ENCODE data around the gene CDCA4. TPM values are rescaled to one million over a fixed set of nuclear protein-coding genes. Genes with fewer than 3 reads are reported as not detected.

CDCA4 gene
- total and polyA plus RNA-seq, 2 donors from 2014 or later, result 4.1 to 6.3 TPM

GRCh38 chr14:105059925-105060565 lies 39.2 kb upstream of the CDCA4 start:
- Histone ChIP-seq H3K4me1 (ENCODE audit: control insufficient read depth in 2 of 3, insufficient read depth in 2 of 3, low read depth in 1 of 3, low read length in 3 of 3) (peaks cover 0 to 13% (median 0%) of the 10 kb centered on the region in 3 donors), H3K36me3 (ENCODE audit: control insufficient read depth in 2 of 3, insufficient read depth in 3 of 3, low read length in 3 of 3) (no peaks in the 10 kb centered on the region), H3K4me3 (ENCODE audit: low read length in 3 of 3) (no peak overlapping the region), H3K27me3 (ENCODE audit: control insufficient read depth, insufficient read depth, low read length) (no peaks in the 10 kb centered on the region), H3K9ac (ENCODE audit: low read length in 3 of 3) (no peak overlapping the region), H3K9me3 (ENCODE audit: control insufficient read depth in 2 of 3, insufficient read depth in 1 of 3, low read length in 3 of 3) (no peaks in the 10 kb centered on the region), H3K27ac (ENCODE audit: low read depth in 2 of 2, low read length in 2 of 2) (no peak overlapping the region)
- DNase-seq, result peak in 2 of 5 donors; percentile 48 to 67
- intact Hi-C loops (cut with DNase I), result no loop called here
- TF ChIP-seq CTCF (IDR thresholded peaks at IDR 0.05; ENCODE audit: borderline replicate concordance, extremely low read depth, insufficient read depth), result no peak
- FAIRE-seq, result no peak

- FAIRE-seq (no peak), DNase-seq (peak in 2 of 5 donors; percentile 51 to 82)
- H3K27me3 ChIP-seq (ENCODE audit: control insufficient read depth, insufficient read depth, low read length), result no peaks in the 10 kb centered on the region
- H3K9ac ChIP-seq (ENCODE audit: low read length in 3 of 3), result no peak overlapping the region
- H3K4me1 ChIP-seq (ENCODE audit: control insufficient read depth in 2 of 3, insufficient read depth in 2 of 3, low read depth in 1 of 3, low read length in 3 of 3), result peaks cover 0 to 13% (median 0%) of the 10 kb centered on the region in 3 donors
- H3K36me3 ChIP-seq (ENCODE audit: control insufficient read depth in 2 of 3, insufficient read depth in 3 of 3, low read length in 3 of 3), result no peaks in the 10 kb centered on the region
- no peak overlapping the region for H3K4me3 ChIP-seq (ENCODE audit: low read length in 3 of 3)
- no peak for TF ChIP-seq CTCF (IDR thresholded peaks at IDR 0.05; ENCODE audit: borderline replicate concordance, extremely low read depth, insufficient read depth)
- H3K9me3 ChIP-seq (ENCODE audit: control insufficient read depth in 2 of 3, insufficient read depth in 1 of 3, low read length in 3 of 3), result no peaks in the 10 kb centered on the region
- intact Hi-C loops (cut with DNase I), result no loop called here
- no peak overlapping the region for H3K27ac ChIP-seq (ENCODE audit: low read depth in 2 of 2, low read length in 2 of 2)
Measured at GRCh38 chr14:105059035-105059924, 38.4 kb upstream of the CDCA4 start.

- no peak overlapping the region for H3K27ac ChIP-seq (ENCODE audit: low read depth in 2 of 2, low read length in 2 of 2)
- no peak for TF ChIP-seq CTCF (IDR thresholded peaks at IDR 0.05; ENCODE audit: borderline replicate concordance, extremely low read depth, insufficient read depth)
- no peak overlapping the region for H3K9ac ChIP-seq (ENCODE audit: low read length in 3 of 3)
- intact Hi-C loops (cut with DNase I), result no loop called here
- H3K4me1 ChIP-seq (ENCODE audit: control insufficient read depth in 2 of 3, insufficient read depth in 2 of 3, low read depth in 1 of 3, low read length in 3 of 3), result peaks cover 0 to 13% (median 0%) of the 10 kb centered on the region in 3 donors
- no peak overlapping the region for H3K4me3 ChIP-seq (ENCODE audit: low read length in 3 of 3)
- DNase-seq, result peak in 1 of 5 donors; percentile 77
- no peaks in the 10 kb centered on the region for H3K27me3 ChIP-seq (ENCODE audit: control insufficient read depth, insufficient read depth, low read length)
- no peak for FAIRE-seq
- no peaks in the 10 kb centered on the region for H3K36me3 ChIP-seq (ENCODE audit: control insufficient read depth in 2 of 3, insufficient read depth in 3 of 3, low read length in 3 of 3)
- no peaks in the 10 kb centered on the region for H3K9me3 ChIP-seq (ENCODE audit: control insufficient read depth in 2 of 3, insufficient read depth in 1 of 3, low read length in 3 of 3)
Measured at GRCh38 chr14:105058521-105059034, 37.7 kb upstream of the CDCA4 start.

Data from kidney (tissue), 14 donors.